Prostate gland (tissue), 2 donors: Measurements from ENCODE around the gene HOXD8. TPM values are rescaled to one million over a fixed set of nuclear protein-coding genes. Genes with fewer than 3 reads are reported as not detected.

Source experiments
- DNase-seq: peaks from one replicate; pipeline ENCODE4 v3.0.0-alpha.2; 2019; ENCODE audit warnings: low spot score
- H3K27ac ChIP-seq, 2 donors: fragments of 200-600 bp; sonication (generic); 2 replicates each; pipeline ENCODE4 v1.5.1; 2017 to 2019
- H3K27me3 ChIP-seq: fragments of 200-600 bp; sonication (generic); replicated peaks from 2 replicates; pipeline ENCODE4 v1.5.1; 2019; ENCODE audit not compliant: insufficient read depth
- H3K36me3 ChIP-seq, 2 donors: fragments of 200-600 bp; sonication (generic); 1 replicate in 1 of 2; 2 replicates in 1 of 2; pipeline versions ENCODE4 v1.5.1 to v1.8.1; 2017 to 2019
- H3K4me1 ChIP-seq: fragments of 200-600 bp; sonication (generic); replicated peaks from 2 replicates; pipeline ENCODE4 v1.5.1; 2019
- H3K4me3 ChIP-seq, 2 donors: fragments of 200-600 bp; sonication (generic); 2 replicates each; pipeline ENCODE4 v1.5.1; 2017 to 2019
- H3K9me3 ChIP-seq: fragments of 200-600 bp; sonication (generic); 2 replicates; pipeline ENCODE4 v1.5.1; 2017
- CTCF ChIP-seq, 4 experiments: fragments of 200-600 bp in 2 of 4; fragments of 450-650 bp in 2 of 4; sonication (generic) in 2 of 4; IDR thresholded peaks; 1 replicate in 3 of 4; 2 replicates in 1 of 4; pipeline ENCODE4 v1.5.1; 2016 to 2019; ENCODE audit warnings: antibody characterized with exemption in 4 of 4, mild to moderate bottlenecking in 2 of 4, moderate library complexity in 2 of 4
- POLR2A ChIP-seq: fragments of 450-650 bp; IDR thresholded peaks from one replicate; pipeline ENCODE4 v1.6.1; 2016; ENCODE audit warnings: antibody characterized with exemption, mild to moderate bottlenecking
- POLR2AphosphoS5 ChIP-seq: sonication (generic); formaldehyde crosslinking; IDR thresholded peaks from one replicate; pipeline ENCODE4 v1.6.1; 2017; ENCODE audit warnings: antibody characterized with exemption
- WGBS: methylation state at CpG from one replicate; pipeline ENCODE4 v1.1.5; 2018; 5-methylcytosine and 5-hydroxymethylcytosine counted together
- intact Hi-C: fragments of 100-400 bp; cut with DNase I; formaldehyde crosslinking; loops from one replicate; pipeline ENCODE4 v1.14.2; 2022
- total RNA-seq, 2 donors: library from RNA; depleted of rRNA; stranded (reverse); fragments of >200 nt; gene quantifications; one replicate each; pipeline ENCODE4 v1.1.0, GENCODE V29; 2016

Gene HOXD8
- total RNA-seq, 2 donors from 2014 or later: 10.4 to 30.8 TPM

DNA sequence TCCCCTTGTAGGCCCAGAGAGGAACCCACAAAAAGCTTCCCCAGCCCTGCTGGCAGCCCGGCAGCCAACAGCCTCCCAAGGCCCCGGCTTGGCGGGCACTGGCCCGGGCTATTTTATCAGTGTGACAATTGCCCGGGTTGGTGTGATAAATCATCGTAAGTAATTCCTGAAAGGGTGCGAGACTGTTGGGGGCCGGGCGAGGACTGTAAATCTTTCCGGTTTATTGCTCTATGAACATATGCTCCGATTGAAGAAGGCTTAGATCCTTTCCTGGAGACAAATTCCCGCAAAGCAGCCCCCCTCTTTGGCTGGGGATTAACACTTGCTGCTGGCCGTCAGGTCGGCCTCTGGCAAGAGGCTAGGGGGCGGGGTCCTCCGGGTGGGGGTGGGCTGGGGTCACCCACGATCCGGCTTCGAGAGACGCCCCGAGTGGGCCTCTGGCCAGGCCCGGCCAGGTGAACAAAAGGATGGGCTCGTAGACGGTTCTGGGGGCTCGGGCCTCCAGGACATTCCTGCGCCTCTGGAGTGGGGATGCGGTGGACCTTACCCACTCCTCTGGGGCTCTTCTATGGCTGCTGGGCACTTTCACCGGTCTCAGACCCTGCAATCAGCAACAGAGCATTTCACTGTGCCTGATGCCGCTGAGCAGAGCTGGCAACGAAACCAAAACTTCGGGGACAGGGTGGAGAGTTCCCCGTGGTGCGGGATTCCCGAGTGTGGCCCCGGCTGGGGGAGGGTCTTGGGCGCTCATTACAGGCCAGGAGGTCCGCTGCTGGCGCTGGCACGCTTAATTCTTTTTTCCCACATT, 29.6 kb downstream of the HOXD8 start:
- TF ChIP-seq POLR2AphosphoS5 (no peak), POLR2A (no peak), CTCF (IDR thresholded peaks at IDR 0.05) (no peak)
- H3K4me3 ChIP-seq: no peak overlapping the region
- DNase-seq: no peak
- no peaks in the 10 kb centered on the region for H3K4me1 ChIP-seq
- H3K27ac ChIP-seq: no peak overlapping the region
- no peaks in the 10 kb centered on the region for H3K36me3 ChIP-seq
- intact Hi-C loops: no loop called here
- no peaks in the 10 kb centered on the region for H3K9me3 ChIP-seq
- peaks cover 63% of the 10 kb centered on the region for H3K27me3 ChIP-seq
- WGBS: 11% methylated on average over 38 of the region's 39 CpGs

DNA sequence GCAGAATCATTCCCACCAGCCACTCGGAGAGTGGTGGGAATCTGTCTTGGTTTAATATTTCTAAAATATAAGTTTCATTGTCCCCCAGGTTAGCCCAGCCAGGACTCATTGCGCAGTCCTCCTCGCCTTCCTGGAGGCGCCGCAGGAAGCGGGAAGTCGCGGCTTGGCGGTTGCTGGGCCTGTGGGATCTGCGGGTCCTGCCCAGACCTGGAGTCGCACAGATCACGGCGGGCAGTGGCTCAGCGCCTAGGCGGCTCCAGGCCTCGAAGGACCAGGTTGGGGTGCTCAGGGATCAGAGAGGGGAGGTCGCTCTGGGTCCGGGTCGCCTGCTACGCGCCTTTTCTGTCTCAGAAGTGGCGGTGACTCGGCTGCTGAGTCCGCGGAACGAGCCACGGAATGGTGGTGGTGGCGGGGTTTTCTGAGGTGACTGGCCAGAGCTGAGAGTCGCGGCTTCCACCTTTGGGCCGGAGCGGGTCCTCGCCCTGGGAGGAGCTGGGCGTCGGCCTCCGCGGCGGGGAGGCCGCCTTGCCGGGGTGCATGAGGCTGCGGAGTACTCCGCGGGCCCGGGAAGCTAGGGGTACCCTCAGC, 30.3 kb downstream of the HOXD8 start:
- Histone ChIP-seq H3K9me3 (no peaks in the 10 kb centered on the region), H3K4me3 (no peak overlapping the region), H3K27ac (no peak overlapping the region), H3K27me3 (peaks cover 68% of the 10 kb centered on the region), H3K36me3 (no peaks in the 10 kb centered on the region), H3K4me1 (no peaks in the 10 kb centered on the region)
- no peak for DNase-seq
- 19% methylated on average over 44 of the region's 44 CpGs for WGBS
- TF ChIP-seq POLR2A (no peak), CTCF (IDR thresholded peaks at IDR 0.05) (no peak), POLR2AphosphoS5 (no peak)
- intact Hi-C loops: no loop called here

DNA sequence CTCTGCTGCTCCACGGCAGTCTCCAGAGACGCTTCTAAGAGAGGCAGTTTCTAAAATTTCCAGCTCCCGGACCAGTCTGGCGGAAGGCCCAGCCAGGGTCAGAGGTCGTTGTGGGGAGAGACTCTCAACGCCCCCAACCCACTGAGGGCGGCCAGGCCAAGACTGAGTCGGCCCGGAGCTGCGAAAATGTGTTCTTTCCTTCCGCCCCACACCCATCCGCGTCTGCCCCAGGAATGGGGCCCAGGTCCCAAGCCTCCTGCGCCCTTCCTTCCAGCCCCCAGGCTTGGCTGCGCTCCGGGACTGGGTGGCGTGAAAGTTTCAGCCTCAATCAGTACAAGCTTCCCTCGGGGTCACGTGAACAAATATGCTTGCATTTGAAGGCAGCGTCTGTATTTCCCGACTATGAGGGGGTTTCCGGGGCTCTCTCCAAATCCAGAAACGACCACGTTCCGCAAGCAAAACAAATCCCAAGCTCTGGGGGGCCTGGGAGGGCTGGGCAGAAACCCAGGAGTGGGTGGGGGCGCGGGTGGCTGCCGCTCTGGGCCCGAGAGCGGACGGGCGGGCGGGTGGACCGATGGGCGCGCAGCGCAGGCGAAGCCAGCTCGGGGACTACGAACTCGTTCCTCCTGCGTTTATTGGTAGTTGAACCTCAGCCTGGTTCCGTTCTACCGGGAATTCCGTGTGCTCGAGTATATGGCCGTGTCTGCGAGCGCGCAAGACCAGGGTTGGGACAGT, 30.9 kb downstream of the HOXD8 start:
- TF ChIP-seq POLR2AphosphoS5 (no peak), CTCF (IDR thresholded peaks at IDR 0.05) (no peak), POLR2A (no peak)
- H3K27ac ChIP-seq: no peak overlapping the region
- no peak for DNase-seq
- no peaks in the 10 kb centered on the region for H3K4me1 ChIP-seq
- 9% methylated on average over 47 of the region's 50 CpGs for WGBS
- H3K9me3 ChIP-seq: no peaks in the 10 kb centered on the region
- H3K27me3 ChIP-seq: peaks cover 73% of the 10 kb centered on the region
- H3K36me3 ChIP-seq: no peaks in the 10 kb centered on the region
- H3K4me3 ChIP-seq: no peak overlapping the region
- intact Hi-C loops: no loop called here

GRCh38 chr2:176160986-176161824, 31.7 kb downstream of the HOXD8 start:
- no peak for TF ChIP-seq CTCF (IDR thresholded peaks at IDR 0.05)
- no peak for TF ChIP-seq POLR2A
- TF ChIP-seq POLR2AphosphoS5: no peak
- no peak for DNase-seq
- no peaks in the 10 kb centered on the region for H3K9me3 ChIP-seq
- H3K4me1 ChIP-seq: no peaks in the 10 kb centered on the region
- no peak overlapping the region for H3K27ac ChIP-seq
- H3K36me3 ChIP-seq: no peaks in the 10 kb centered on the region
- WGBS: 33% methylated on average over 22 of the region's 22 CpGs
- no peak overlapping the region for H3K4me3 ChIP-seq
- peaks cover 73% of the 10 kb centered on the region for H3K27me3 ChIP-seq
- intact Hi-C loops: no loop called here
